Right lobe of liver (tissue), 6 donors: ENCODE data around the gene TNKS2. TPM values are rescaled to one million over a fixed set of nuclear protein-coding genes. Genes with fewer than 3 reads are reported as not detected.

ENCODE experiments used
- ATAC-seq, 4 donors: fragments of 200-7000 bp; cut with Tn5 transposase; one replicate each; pipeline ENCODE4 v1.9.1; 2020; ENCODE audit warnings: mild to moderate bottlenecking in 4 of 4, moderate library complexity in 4 of 4
- DNase-seq, 3 donors: peaks; one replicate each; pipeline ENCODE4 v3.0.0-alpha.2; 2020
- H3K27ac ChIP-seq, 3 donors: fragments of 200-600 bp; one replicate each; pipeline ENCODE4 v1.8.0; 2022
- H3K27me3 ChIP-seq, 2 donors: fragments of 200-600 bp; one replicate each; pipeline ENCODE4 v1.8.0; 2022
- H3K36me3 ChIP-seq, 4 donors: fragments of 200-600 bp; sonication (generic) in 1 of 4; one replicate each; pipeline versions ENCODE4 v1.5.1 to v1.8.0; 2017 to 2022; ENCODE audit warnings: control low read depth in 1 of 4
- H3K4me1 ChIP-seq, 4 donors: fragments of 200-600 bp; sonication (generic) in 1 of 4; one replicate each; pipeline versions ENCODE4 v1.5.1 to v1.8.0; 2017 to 2022; ENCODE audit warnings: control low read depth in 1 of 4
- H3K4me3 ChIP-seq, 3 donors: fragments of 200-600 bp; one replicate each; pipeline ENCODE4 v1.8.0; 2022
- H3K9me3 ChIP-seq, 4 donors: fragments of 200-600 bp; sonication (generic) in 1 of 4; one replicate each; pipeline versions ENCODE4 v1.5.1 to v1.8.0; 2017 to 2022; ENCODE audit warnings: control low read depth in 1 of 4
- CTCF ChIP-seq, 4 donors: fragments of 200-600 bp in 3 of 4; fragments of 450-650 bp in 1 of 4; IDR thresholded peaks; one replicate each; pipeline versions ENCODE4 v1.5.1 to v1.8.0; 2016 to 2022; ENCODE audit warnings: antibody characterized with exemption in 4 of 4, mild to moderate bottlenecking in 2 of 4
- POLR2A ChIP-seq: fragments of 450-650 bp; IDR thresholded peaks from one replicate; pipeline ENCODE4 v1.6.1; 2017; ENCODE audit warnings: antibody characterized with exemption, mild to moderate bottlenecking
- WGBS: methylation state at CpG from one replicate; pipeline ENCODE4 v1.1.6; 2018; ENCODE audit warnings: low coverage, low lambda C conversion rate; ENCODE audit not compliant: insufficient coverage; ENCODE audit errors: missing lambda C conversion rate; 5-methylcytosine and 5-hydroxymethylcytosine counted together
- intact Hi-C, 2 donors: fragments of 100-400 bp; cut with DNase I; formaldehyde crosslinking; loops; one replicate each; pipeline versions ENCODE4 v1.11.2 to v1.14.1; 2022
- total RNA-seq, 6 experiments: library from RNA; depleted of rRNA in 2 of 6; stranded (reverse); fragments of >200 nt in 2 of 6; fragmentation: NEBNext Ultra II Directional in 3 of 6; extraction: Animal tissue kit (Norgen Biotek cat#: 25700) in 3 of 6; gene quantifications; one replicate each; pipeline versions ENCODE4 v1.1.0 to v1.2.4, GENCODE V29; 2016 to 2023
- donor health status: DM: no; HTN: yes; CAD: no.
- donor health status: DM: no; HTN: no; CAD: no.
- donor health status: DM: no; HTN: no; CAD: no.
- donor health status: DM: no; HTN: yes; CAD: no.
- donor health status: DM: no; HTN: yes; CAD: no.

The TNKS2 gene
- total RNA-seq, 6 experiments from 2014 or later, result 11.5 to 16.6 (median 15.1) TPM

DNA sequence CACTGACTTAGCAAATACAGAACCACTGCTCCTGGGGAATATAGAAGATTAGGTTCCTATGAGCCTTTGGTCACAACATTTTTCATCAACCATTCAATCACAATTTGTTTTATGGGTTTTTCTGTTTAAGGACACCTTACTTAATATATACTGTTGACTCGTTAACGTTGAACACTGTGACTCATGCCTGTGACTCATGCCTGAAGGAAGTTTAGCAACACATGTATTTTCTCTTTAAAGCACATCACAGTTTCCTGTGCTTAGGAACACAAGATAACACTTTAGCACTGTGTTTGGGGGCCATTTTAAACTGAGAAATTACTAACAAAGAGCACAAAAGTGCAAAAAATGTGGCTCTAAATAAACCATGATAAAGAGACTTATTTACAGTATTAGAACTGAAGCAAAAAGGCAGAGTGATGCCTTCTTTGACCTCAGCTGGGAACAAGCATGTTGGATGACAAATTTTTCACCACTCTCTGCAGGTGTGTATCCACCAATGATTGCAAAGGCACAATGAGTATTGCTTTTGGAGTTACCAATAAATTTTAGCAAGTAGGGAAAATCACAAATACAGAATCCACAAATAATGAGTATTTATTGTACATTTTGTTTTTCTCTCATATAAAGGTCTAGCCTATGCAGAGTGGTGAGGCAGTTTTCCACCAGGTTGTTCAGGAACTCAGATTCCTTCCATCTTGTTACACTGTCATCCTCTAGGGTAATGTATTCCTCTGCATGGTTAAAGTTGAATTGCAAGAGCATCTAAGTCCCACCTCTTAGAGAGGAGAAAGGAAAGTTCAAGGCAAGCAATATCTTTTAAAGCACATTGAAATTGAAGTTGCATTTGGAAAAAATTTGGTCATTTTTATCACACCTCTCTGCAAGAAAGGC lies 103.8 kb downstream of the TNKS2 start:
- Histone ChIP-seq H3K4me3 (no peak overlapping the region), H3K27ac (no peak overlapping the region), H3K27me3 (no peaks in the 10 kb centered on the region), H3K36me3 (no peaks in the 10 kb centered on the region), H3K4me1 (no peaks in the 10 kb centered on the region), H3K9me3 (no peaks in the 10 kb centered on the region)
- ATAC-seq (peak; percentile 68 to 99 (median 77)), DNase-seq (no peak)
- WGBS, result 4% methylated on average over 2 of the region's 2 CpGs
- TF ChIP-seq POLR2A (no peak), CTCF (IDR thresholded peaks at IDR 0.05) (no peak)
- intact Hi-C loops, result no loop called here

GRCh38 chr10:91907033-91907594 lies 108.9 kb downstream of the TNKS2 start:
- no peak overlapping the region for H3K4me3 ChIP-seq
- WGBS, result 96% methylated on average over 5 of the region's 5 CpGs
- H3K36me3 ChIP-seq, result no peaks in the 10 kb centered on the region
- no peak for ATAC-seq
- TF ChIP-seq POLR2A, result no peak
- TF ChIP-seq CTCF (IDR thresholded peaks at IDR 0.05), result no peak
- no peak overlapping the region for H3K27ac ChIP-seq
- intact Hi-C loops, result no loop called here
- no peak for DNase-seq
- H3K4me1 ChIP-seq, result peaks cover 0 to 6% (median 0%) of the 10 kb centered on the region in 4 donors
- no peaks in the 10 kb centered on the region for H3K9me3 ChIP-seq
- H3K27me3 ChIP-seq, result no peaks in the 10 kb centered on the region

DNA sequence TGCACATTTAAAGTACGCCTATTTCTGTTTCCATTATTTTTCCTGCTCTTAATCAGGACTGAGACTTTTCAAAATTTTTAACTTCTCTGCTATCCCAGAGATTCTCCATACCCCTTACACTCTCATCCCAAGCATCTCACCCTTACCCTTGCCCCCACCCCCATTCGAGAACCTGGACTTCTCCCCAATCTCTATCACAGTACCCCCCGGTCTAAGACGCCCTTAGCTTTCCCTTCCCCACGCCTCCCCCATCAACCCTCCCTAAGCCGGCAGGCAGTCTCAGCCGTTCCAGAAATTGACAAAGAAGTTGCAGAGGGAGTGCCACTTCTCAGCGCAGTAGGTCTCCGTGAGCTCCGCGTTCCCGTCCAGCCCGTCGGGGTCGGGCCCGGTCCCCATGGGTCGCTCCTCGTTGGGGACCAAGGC lies 109.7 kb downstream of the TNKS2 start:
- no peak for DNase-seq
- H3K36me3 ChIP-seq, result no peaks in the 10 kb centered on the region
- intact Hi-C loops, result no loop called here
- 5% methylated on average over 11 of the region's 18 CpGs for WGBS
- H3K27me3 ChIP-seq, result no peaks in the 10 kb centered on the region
- H3K4me3 ChIP-seq, result peak overlapping the region; percentile 50 to 83 (median 74)
- ATAC-seq, result peak in 2 of 4 donors; percentile 5 to 9
- H3K27ac ChIP-seq, result peak overlapping the region in 1 of 3 donors; percentile 52
- peaks cover 0 to 6% (median 0%) of the 10 kb centered on the region in 4 donors for H3K4me1 ChIP-seq
- no peaks in the 10 kb centered on the region for H3K9me3 ChIP-seq
- TF ChIP-seq CTCF (IDR thresholded peaks at IDR 0.05), result no peak
- no peak for TF ChIP-seq POLR2A

- Histone ChIP-seq H3K4me1 (peaks cover 0 to 6% (median 0%) of the 10 kb centered on the region in 4 donors), H3K9me3 (no peaks in the 10 kb centered on the region), H3K36me3 (no peaks in the 10 kb centered on the region), H3K27ac (peak overlapping the region; percentile 20 to 52 (median 34)), H3K4me3 (peak overlapping the region; percentile 50 to 83 (median 74)), H3K27me3 (no peaks in the 10 kb centered on the region)
- TF ChIP-seq POLR2A (peak; percentile 54), CTCF (IDR thresholded peaks at IDR 0.05) (peak; percentile 27 to 54 (median 43))
- 0% methylated on average over 17 of the region's 93 CpGs for WGBS
- ATAC-seq, result peak; percentile 92 to 96 (median 94)
- peak; percentile 78 to 82 (median 82) for DNase-seq
- intact Hi-C loops, result no loop called here
Observed at GRCh38 chr10:91908337-91909116, 110.3 kb downstream of the TNKS2 start.
